ENCODE results near the gene ANKZF1.

Gene ANKZF1

GRCh38 chr2:219282943-219283581 lies 53.5 kb downstream of the ANKZF1 start:
- DNase-seq (ENCODE audit: low read depth) = no peak

- DNase-seq (ENCODE audit: low read depth) = no peak
Observed at GRCh38 chr2:219284501-219285372, 55.1 kb downstream of the ANKZF1 start.

GRCh38 chr2:219285373-219285735 lies 55.7 kb downstream of the ANKZF1 start:
- no peak for DNase-seq (ENCODE audit: low read depth)

- DNase-seq (ENCODE audit: low read depth) = no peak
Observed at GRCh38 chr2:219285894-219286425, 56.4 kb downstream of the ANKZF1 start.
